GM23338 (cell line): ENCODE results near the gene FAM43A.

Experiments used
- CREB1 ChIP-seq: fragments of 250-450 bp; sonication (Bioruptor Pico); IDR thresholded peaks from 2 replicates; pipeline ENCODE4 v1.5.0; 2020; ENCODE audit warnings: low read depth, mild to moderate bottlenecking, moderate library complexity
- CTCF ChIP-seq, 2 experiments: fragments of 200-600 bp in 1 of 2; sonication (generic) in 1 of 2; conservative IDR thresholded peaks; 2 replicates each; pipeline versions ENCODE4 v1.5.1 to v1.6.1; 2016 to 2017; ENCODE audit warnings: antibody characterized with exemption in 2 of 2, low read depth in 2 of 2, mild to moderate bottlenecking in 2 of 2, moderate library complexity in 1 of 2
- ETS1 ChIP-seq: IDR thresholded peaks from 2 replicates; pipeline ENCODE4 v1.6.1; 2016; ENCODE audit warnings: antibody characterized with exemption
- EZH2 ChIP-seq: fragments of 200-600 bp; sonication (generic); IDR thresholded peaks from one replicate; pipeline ENCODE4 v1.8.0; 2017; ENCODE audit warnings: antibody characterized with exemption, mild to moderate bottlenecking, low read depth; ENCODE audit not compliant: unreplicated experiment
- JUNB ChIP-seq: IDR thresholded peaks from one replicate; pipeline ENCODE4 v1.6.1; 2016; ENCODE audit warnings: antibody characterized with exemption; ENCODE audit not compliant: unreplicated experiment
- POLR2AphosphoS5 ChIP-seq: IDR thresholded peaks from 2 replicates; pipeline ENCODE4 v1.6.1; 2016; ENCODE audit warnings: antibody characterized with exemption, low read depth
- STAT1 ChIP-seq: IDR thresholded peaks from one replicate; pipeline ENCODE4 v1.6.1; 2016; ENCODE audit warnings: antibody characterized with exemption; ENCODE audit not compliant: unreplicated experiment

GRCh38 chr3:194647747-194648146 is 37.9 kb upstream of the FAM43A start:
- TF ChIP-seq CTCF (conservative IDR thresholded peaks at IDR 0.05; ENCODE audit: low read depth in 2 of 2) (no peak), CREB1 (no peak), EZH2 (no peak), POLR2AphosphoS5 (no peak), JUNB (no peak), STAT1 (no peak), ETS1 (no peak)
